Measurements from ENCODE around the gene MAP2K7.

DNA sequence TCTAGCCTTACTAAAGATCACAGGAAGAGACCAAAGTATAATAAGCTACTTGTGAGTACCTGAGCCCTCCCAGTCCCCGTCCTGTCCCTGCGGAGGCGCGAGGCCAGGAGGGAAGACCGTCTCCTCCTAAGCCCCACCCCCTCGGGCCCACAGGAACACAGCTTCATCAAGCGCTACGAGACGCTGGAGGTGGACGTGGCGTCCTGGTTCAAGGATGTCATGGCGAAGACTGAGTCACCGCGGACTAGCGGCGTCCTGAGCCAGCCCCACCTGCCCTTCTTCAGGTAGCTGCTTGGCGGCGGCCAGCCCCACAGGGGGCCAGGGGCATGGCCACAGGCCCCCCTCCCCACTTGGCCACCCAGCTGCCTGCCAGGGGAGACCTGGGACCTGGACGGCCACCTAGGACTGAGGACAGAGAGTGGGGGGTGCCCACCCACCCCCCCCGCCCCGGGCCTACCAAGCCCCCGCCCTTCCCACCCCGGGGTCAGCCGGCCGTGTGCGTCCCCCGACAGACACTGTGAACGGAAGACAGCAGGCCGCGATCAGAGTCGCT is 8.5 kb downstream of the MAP2K7 start:
- no peak for TF ChIP-seq RBAK (tag by site-specific recombination; IDR thresholded peaks at IDR 0.05)
- TF ChIP-seq ZNF23 (tag by site-specific recombination; IDR thresholded peaks at IDR 0.05; ENCODE audit: borderline replicate concordance): no peak
- TF ChIP-seq ZBTB21 (tag by site-specific recombination; IDR thresholded peaks at IDR 0.05): no peak
- TF ChIP-seq, protein P1, sequence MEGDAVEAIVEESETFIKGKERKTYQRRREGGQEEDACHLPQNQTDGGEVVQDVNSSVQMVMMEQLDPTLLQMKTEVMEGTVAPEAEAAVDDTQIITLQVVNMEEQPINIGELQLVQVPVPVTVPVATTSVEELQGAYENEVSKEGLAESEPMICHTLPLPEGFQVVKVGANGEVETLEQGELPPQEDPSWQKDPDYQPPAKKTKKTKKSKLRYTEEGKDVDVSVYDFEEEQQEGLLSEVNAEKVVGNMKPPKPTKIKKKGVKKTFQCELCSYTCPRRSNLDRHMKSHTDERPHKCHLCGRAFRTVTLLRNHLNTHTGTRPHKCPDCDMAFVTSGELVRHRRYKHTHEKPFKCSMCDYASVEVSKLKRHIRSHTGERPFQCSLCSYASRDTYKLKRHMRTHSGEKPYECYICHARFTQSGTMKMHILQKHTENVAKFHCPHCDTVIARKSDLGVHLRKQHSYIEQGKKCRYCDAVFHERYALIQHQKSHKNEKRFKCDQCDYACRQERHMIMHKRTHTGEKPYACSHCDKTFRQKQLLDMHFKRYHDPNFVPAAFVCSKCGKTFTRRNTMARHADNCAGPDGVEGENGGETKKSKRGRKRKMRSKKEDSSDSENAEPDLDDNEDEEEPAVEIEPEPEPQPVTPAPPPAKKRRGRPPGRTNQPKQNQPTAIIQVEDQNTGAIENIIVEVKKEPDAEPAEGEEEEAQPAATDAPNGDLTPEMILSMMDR (tag by site-specific recombination; IDR thresholded peaks at IDR 0.05): no peak
- no peak for TF ChIP-seq ZNF132 (tag by site-specific recombination; IDR thresholded peaks at IDR 0.05; ENCODE audit: borderline replicate concordance)
- TF ChIP-seq ZNF19 (tag by site-specific recombination; IDR thresholded peaks at IDR 0.05; ENCODE audit: low read depth): no peak
- TF ChIP-seq ZNF654 (tag by site-specific recombination; IDR thresholded peaks at IDR 0.05; ENCODE audit: low read depth): no peak
- TF ChIP-seq ZNF639 (tag by site-specific recombination; IDR thresholded peaks at IDR 0.05): no peak
- TF ChIP-seq BCL11A (tag by site-specific recombination; IDR thresholded peaks at IDR 0.05; ENCODE audit: low read depth): no peak
- TF ChIP-seq ZFP37 (tag by site-specific recombination; IDR thresholded peaks at IDR 0.05): no peak
- no peak for TF ChIP-seq ZNF138 (tag by site-specific recombination; IDR thresholded peaks at IDR 0.05; ENCODE audit: borderline replicate concordance)
- TF ChIP-seq ZNF391 (tag by site-specific recombination; IDR thresholded peaks at IDR 0.05; ENCODE audit: borderline replicate concordance, low read depth): no peak

Measured in HEK293 (cell line).